Psoas muscle (tissue), 8 donors: ENCODE measurements around the gene NCS1. TPM values are rescaled to one million over a fixed set of nuclear protein-coding genes. Genes with fewer than 3 reads are reported as not detected.

Experiments
- ATAC-seq, 4 donors: fragments of 200-7000 bp; cut with Tn5 transposase; one replicate each; pipeline ENCODE4 v1.9.1; 2020; ENCODE audit warnings: moderate library complexity in 3 of 4, mild to moderate bottlenecking in 2 of 4
- DNase-seq, 2 donors: peaks; one replicate each; pipeline ENCODE4 v3.0.0-alpha.2; 2020
- H3K27ac ChIP-seq: fragments of 200-600 bp; one replicate; pipeline ENCODE4 v1.8.0; 2022
- H3K27me3 ChIP-seq, 3 donors: fragments of 200-600 bp in 1 of 3; one replicate each; pipeline versions ENCODE4 v1.6.1 to v1.8.0; 2013 to 2022; ENCODE audit warnings: low read length in 2 of 3, mild to moderate bottlenecking in 2 of 3, moderate library complexity in 1 of 3; ENCODE audit not compliant: insufficient read depth in 3 of 3
- H3K36me3 ChIP-seq, 2 donors: fragments of 200-600 bp in 1 of 2; one replicate each; pipeline versions ENCODE4 v1.6.1 to v1.8.0; 2013 to 2022; ENCODE audit warnings: low read depth in 1 of 2, mild to moderate bottlenecking in 1 of 2, moderate library complexity in 1 of 2; ENCODE audit not compliant: insufficient read depth in 1 of 2
- H3K4me1 ChIP-seq: fragments of 200-600 bp; one replicate; pipeline ENCODE4 v1.8.0; 2022
- H3K4me3 ChIP-seq: fragments of 200-600 bp; one replicate; pipeline ENCODE4 v1.8.0; 2022; ENCODE audit warnings: mild to moderate bottlenecking
- H3K9me3 ChIP-seq: fragments of 200-600 bp; one replicate; pipeline ENCODE4 v1.8.0; 2022
- CTCF ChIP-seq: fragments of 200-600 bp; IDR thresholded peaks from one replicate; pipeline ENCODE4 v1.8.0; 2022; ENCODE audit warnings: antibody characterized with exemption
- WGBS, 3 donors: extraction: QIAGEN DNeasy Blood & Tissue Kit; methylation state at CpG; one replicate each; pipeline versions ENCODE4 v1.1.6 to v1.1.7; 2013; 5-methylcytosine and 5-hydroxymethylcytosine counted together
- intact Hi-C, 2 donors: fragments of 100-400 bp; cut with DNase I; formaldehyde crosslinking; loops; one replicate each; pipeline versions ENCODE4 v1.11.0 to v1.14.2; 2022
- polyA plus RNA-seq, 3 donors: library from polyadenylated mRNA; stranded (reverse); fragments of 200-250 nt; gene quantifications; one replicate each; pipeline ENCODE4 v1.2.3, GENCODE V29; 2013
- total RNA-seq, 4 donors: library from RNA; stranded (reverse); fragmentation: NEBNext Ultra II Directional in 2 of 4; extraction: Animal tissue kit (Norgen Biotek cat#: 25700) in 2 of 4; gene quantifications; one replicate each; pipeline versions ENCODE4 v1.2.1 to v1.2.4, GENCODE V29; 2021 to 2023
- donor health status: healthy with polysubstance abuse.
- donor health status: DM: no; HTN: no; CAD: no; lungs with moderate emphysema.
- donor health status: Bipolar disorder and iron deficiency.
- donor health status: healthy.
- donor health status: DM: yes; HTN: yes; CAD: no.
- donor health status: DM: no; HTN: no; CAD: no.
- donor health status: DM: no; HTN: no; CAD: no.
- donor health status: DM: yes; HTN: yes; CAD: no.

The NCS1 gene
- total and polyA plus RNA-seq, 7 donors: 2.9 to 7.5 (median 3.8) TPM

GRCh38 chr9:130259044-130259443 is 86.8 kb downstream of the NCS1 start:
- no peak for DNase-seq

GRCh38 chr9:130260816-130261765 is 88.9 kb downstream of the NCS1 start:
- Histone ChIP-seq H3K4me3 (no peak overlapping the region), H3K27me3 (peaks cover 0 to 67% (median 9%) of the 10 kb centered on the region in 3 donors), H3K9me3 (no peaks in the 10 kb centered on the region), H3K36me3 (no peaks in the 10 kb centered on the region), H3K4me1 (peaks cover 4% of the 10 kb centered on the region), H3K27ac (no peak overlapping the region)
- no peak for TF ChIP-seq CTCF
- no peak for DNase-seq
- intact Hi-C loops: no loop called here
- WGBS, 3 donors: 43 to 58% (median 48%) methylated on average over 16 of the region's 16 CpGs
- ATAC-seq: peak in 1 of 4 donors; percentile 50

More at GRCh38 chr9:130259044-130259443, 86.8 kb downstream of the NCS1 start:
- no peak overlapping the region for H3K4me3 ChIP-seq
- H3K36me3 ChIP-seq: no peaks in the 10 kb centered on the region
- no peak overlapping the region for H3K27ac ChIP-seq
- WGBS, 3 donors: 84 to 92% (median 84%) methylated on average over 4 of the region's 4 CpGs
- H3K27me3 ChIP-seq: peaks cover 0 to 47% (median 3%) of the 10 kb centered on the region in 3 donors
- H3K9me3 ChIP-seq: no peaks in the 10 kb centered on the region
- TF ChIP-seq CTCF: no peak
- H3K4me1 ChIP-seq: no peaks in the 10 kb centered on the region
- ATAC-seq: no peak
- intact Hi-C loops: no loop called here

GRCh38 chr9:130262061-130262745 is 90.0 kb downstream of the NCS1 start:
- 84 to 88% (median 87%) methylated on average over 17 of the region's 17 CpGs for WGBS, 3 donors
- DNase-seq (no peak), ATAC-seq (no peak)
- intact Hi-C loops: no loop called here
- no peaks in the 10 kb centered on the region for H3K36me3 ChIP-seq
- peaks cover 4% of the 10 kb centered on the region for H3K4me1 ChIP-seq
- no peak overlapping the region for H3K4me3 ChIP-seq
- TF ChIP-seq CTCF: no peak
- no peaks in the 10 kb centered on the region for H3K9me3 ChIP-seq
- no peak overlapping the region for H3K27ac ChIP-seq
- peaks cover 0 to 74% (median 16%) of the 10 kb centered on the region in 3 donors for H3K27me3 ChIP-seq

- no peak for ATAC-seq
- no peak for TF ChIP-seq CTCF
- 83 to 89% (median 83%) methylated on average over 7 of the region's 7 CpGs for WGBS, 3 donors
- Histone ChIP-seq H3K27ac (no peak overlapping the region), H3K4me1 (peaks cover 4% of the 10 kb centered on the region), H3K9me3 (no peaks in the 10 kb centered on the region), H3K36me3 (no peaks in the 10 kb centered on the region), H3K4me3 (no peak overlapping the region), H3K27me3 (peaks cover 0 to 73% (median 16%) of the 10 kb centered on the region in 3 donors)
- intact Hi-C loops: no loop called here
- no peak for DNase-seq
Measured at GRCh38 chr9:130262771-130263170, 90.6 kb downstream of the NCS1 start.
